WTC11 (cell line): ENCODE data around the gene TSPAN6. TPM values are rescaled to one million over a fixed set of nuclear protein-coding genes. Genes with fewer than 3 reads are reported as not detected.

Source experiments
- ATAC-seq: fragments of 200-7000 bp; cut with Tn5 transposase; 2 replicates; pipeline ENCODE4 v1.10.0; 2021; ENCODE audit warnings: mild to moderate bottlenecking, moderate library complexity
- CTCF ChIA-PET: fragments of 300-600 bp; sonication (Branson Sonifier 250); formaldehyde crosslinking; loops from one replicate; lab custom pipeline; 2021; ENCODE audit warnings: antibody characterized with exemption; lab: Charles Lee
- POLR2A ChIA-PET: fragments of 350-600 bp; sonication (Branson Sonifier 250); formaldehyde crosslinking; loops from one replicate; lab custom pipeline; 2021; ENCODE audit warnings: antibody characterized with exemption; lab: Charles Lee
- DNase-seq: peaks from one replicate; pipeline ENCODE4 v3.0.0; 2021; ENCODE audit warnings: low spot score
- H3K27ac Mint-ChIP-seq: 2 replicates; pipeline ENCODE4 v1.8.0; 2021; ENCODE audit warnings: mixed read lengths
- H3K27me3 Mint-ChIP-seq: 2 replicates; pipeline ENCODE4 v1.8.0; 2021; ENCODE audit warnings: low read depth, mild to moderate bottlenecking, moderate library complexity, mixed read lengths
- H3K36me3 Mint-ChIP-seq: 2 replicates; pipeline ENCODE4 v1.8.0; 2021; ENCODE audit warnings: mixed read lengths
- H3K4me1 Mint-ChIP-seq: 2 replicates; pipeline ENCODE4 v1.8.0; 2022; ENCODE audit warnings: mixed read lengths
- H3K4me3 Mint-ChIP-seq: 2 replicates; pipeline ENCODE4 v1.8.0; 2021; ENCODE audit warnings: mild to moderate bottlenecking, moderate library complexity, mixed read lengths
- H3K9me3 Mint-ChIP-seq: 2 replicates; pipeline ENCODE4 v1.8.0; 2021; ENCODE audit warnings: mixed read lengths
- ATF3 ChIP-seq: sonication (generic); formaldehyde crosslinking; conservative IDR thresholded peaks from 2 replicates; pipeline ENCODE4 v1.8.1; 2022; ENCODE audit warnings: mild to moderate bottlenecking, missing genetic modification reagents
- CREM ChIP-seq: sonication (generic); formaldehyde crosslinking; IDR thresholded peaks from 2 replicates; pipeline ENCODE4 v1.8.1; 2022; ENCODE audit warnings: mild to moderate bottlenecking, missing genetic modification reagents, moderate library complexity
- ELF4 ChIP-seq: sonication (generic); formaldehyde crosslinking; IDR thresholded peaks from 2 replicates; pipeline ENCODE4 v1.8.1; 2022; ENCODE audit warnings: low read depth, mild to moderate bottlenecking, moderate library complexity, missing genetic modification reagents
- MYBL2 ChIP-seq: sonication (generic); formaldehyde crosslinking; IDR thresholded peaks from 2 replicates; pipeline ENCODE4 v1.8.1; 2023; ENCODE audit warnings: mild to moderate bottlenecking, moderate library complexity, missing genetic modification reagents
- NR1H2 ChIP-seq: sonication (generic); formaldehyde crosslinking; IDR thresholded peaks from 2 replicates; pipeline ENCODE4 v1.9.0; 2021; ENCODE audit warnings: mild to moderate bottlenecking, moderate library complexity, missing genetic modification reagents
- NR2C2 ChIP-seq: sonication (generic); formaldehyde crosslinking; IDR thresholded peaks from 2 replicates; pipeline ENCODE4 v1.8.0; 2022; ENCODE audit warnings: mild to moderate bottlenecking, missing genetic modification reagents
- PREB ChIP-seq: sonication (generic); formaldehyde crosslinking; IDR thresholded peaks from 2 replicates; pipeline ENCODE4 v1.8.1; 2022; ENCODE audit warnings: mild to moderate bottlenecking, missing genetic modification reagents, moderate library complexity, borderline replicate concordance
- PRRX2 ChIP-seq: fragments of 250-450 bp; sonication (Bioruptor Pico); IDR thresholded peaks from 2 replicates; pipeline ENCODE4 v1.8.0; 2021; ENCODE audit warnings: mild to moderate bottlenecking
- RORB ChIP-seq: fragments of 250-450 bp; sonication (Bioruptor Pico); IDR thresholded peaks from 2 replicates; pipeline ENCODE4 v1.9.0; 2021; ENCODE audit warnings: mild to moderate bottlenecking
- SMAD4 ChIP-seq: sonication (generic); formaldehyde crosslinking; IDR thresholded peaks from 2 replicates; pipeline ENCODE4 v1.8.0; 2022; ENCODE audit warnings: mild to moderate bottlenecking, missing genetic modification reagents
- ZNF121 ChIP-seq: sonication (generic); formaldehyde crosslinking; IDR thresholded peaks from 2 replicates; pipeline ENCODE4 v1.8.0; 2023; ENCODE audit warnings: missing genetic modification reagents
- ZNF219 ChIP-seq: sonication (generic); formaldehyde crosslinking; IDR thresholded peaks from 2 replicates; pipeline ENCODE4 v1.8.0; 2023; ENCODE audit warnings: missing genetic modification reagents, mild to moderate bottlenecking, borderline replicate concordance
- total RNA-seq: library from RNA; stranded (reverse); gene quantifications from 3 replicates; pipeline ENCODE4 v1.2.3, GENCODE V29; 2021
- TF ChIP-seq, protein P1 (sequence below): sonication (generic); formaldehyde crosslinking; IDR thresholded peaks from 2 replicates; pipeline ENCODE4 v1.8.0; 2023; ENCODE audit warnings: missing genetic modification reagents
- TF ChIP-seq, protein P2 (sequence below): sonication (generic); formaldehyde crosslinking; IDR thresholded peaks from 2 replicates; pipeline ENCODE4 v1.8.0; 2023; ENCODE audit warnings: missing genetic modification reagents, mild to moderate bottlenecking, borderline replicate concordance
- TF ChIP-seq, protein P3 (sequence below): sonication (generic); formaldehyde crosslinking; IDR thresholded peaks from 2 replicates; pipeline ENCODE4 v1.8.1; 2022; ENCODE audit warnings: mild to moderate bottlenecking, moderate library complexity, missing genetic modification reagents
- TF ChIP-seq, protein P4 (sequence below): sonication (generic); formaldehyde crosslinking; IDR thresholded peaks from 2 replicates; pipeline ENCODE4 v1.8.0; 2022; ENCODE audit warnings: missing genetic modification reagents

Gene TSPAN6
- total RNA-seq, 1 experiment from 2014 or later: 47.0 TPM

DNA sequence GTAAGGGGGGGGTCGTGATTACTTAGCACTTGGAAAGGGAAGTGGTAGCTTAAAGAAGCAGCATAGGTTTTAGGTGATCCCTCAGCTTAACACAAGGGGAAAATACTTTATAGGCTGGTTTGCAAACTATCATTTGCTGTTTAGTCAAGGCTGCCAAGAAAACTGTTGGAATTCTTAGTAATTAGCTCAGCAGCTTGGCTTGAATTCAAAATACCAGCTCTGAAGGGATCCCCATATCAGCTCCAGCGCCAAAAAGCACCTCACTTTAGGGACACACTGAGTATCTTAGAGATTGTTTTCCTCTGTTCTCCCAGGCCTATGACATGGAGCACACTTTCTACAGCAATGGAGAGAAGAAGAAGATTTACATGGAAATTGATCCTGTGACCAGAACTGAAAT lies 43.0 kb downstream of the TSPAN6 start (continued):
- TF ChIP-seq ZNF121: no peak

- ATAC-seq (peak; percentile 30; the same call in 1 of the 2 replicates), DNase-seq (no peak)
- Mint-ChIP-seq H3K9me3 (no peaks in the 10 kb centered on the region), H3K27me3 (no peaks in the 10 kb centered on the region), H3K27ac (peak overlapping the region; percentile 44; the same call in 1 of the 2 replicates), H3K36me3 (no peaks in the 10 kb centered on the region), H3K4me1 (peaks cover 52% of the 10 kb centered on the region)
- CTCF ChIA-PET: interaction anchor here (1.3 to 1.4 kb wide), 3 partner anchors 16 to 145 kb away, joined by 3 to 6 read pairs (median 4); no protein-coding TSS in a partner anchor
- TF ChIP-seq NR1H2 (CRISPR knock-in tag) (no peak), PRRX2 (no peak), NR2C2 (CRISPR knock-in tag) (no peak), RORB (CRISPR knock-in tag) (no peak), ATF3 (CRISPR knock-in tag) (no peak), ZNF121 (no peak), ELF4 (no peak), ZNF219 (CRISPR knock-in tag) (no peak), SMAD4 (CRISPR knock-in tag) (no peak), PREB (CRISPR knock-in tag) (no peak)
- TF ChIP-seq, all 79 proteins: peak for 0
- no peak overlapping the region for H3K4me3 Mint-ChIP-seq
- POLR2A ChIA-PET: no interaction called here
These were observed 43.5 kb downstream of the TSPAN6 start for GRCh38 chrX:100593126-100593525.

DNA sequence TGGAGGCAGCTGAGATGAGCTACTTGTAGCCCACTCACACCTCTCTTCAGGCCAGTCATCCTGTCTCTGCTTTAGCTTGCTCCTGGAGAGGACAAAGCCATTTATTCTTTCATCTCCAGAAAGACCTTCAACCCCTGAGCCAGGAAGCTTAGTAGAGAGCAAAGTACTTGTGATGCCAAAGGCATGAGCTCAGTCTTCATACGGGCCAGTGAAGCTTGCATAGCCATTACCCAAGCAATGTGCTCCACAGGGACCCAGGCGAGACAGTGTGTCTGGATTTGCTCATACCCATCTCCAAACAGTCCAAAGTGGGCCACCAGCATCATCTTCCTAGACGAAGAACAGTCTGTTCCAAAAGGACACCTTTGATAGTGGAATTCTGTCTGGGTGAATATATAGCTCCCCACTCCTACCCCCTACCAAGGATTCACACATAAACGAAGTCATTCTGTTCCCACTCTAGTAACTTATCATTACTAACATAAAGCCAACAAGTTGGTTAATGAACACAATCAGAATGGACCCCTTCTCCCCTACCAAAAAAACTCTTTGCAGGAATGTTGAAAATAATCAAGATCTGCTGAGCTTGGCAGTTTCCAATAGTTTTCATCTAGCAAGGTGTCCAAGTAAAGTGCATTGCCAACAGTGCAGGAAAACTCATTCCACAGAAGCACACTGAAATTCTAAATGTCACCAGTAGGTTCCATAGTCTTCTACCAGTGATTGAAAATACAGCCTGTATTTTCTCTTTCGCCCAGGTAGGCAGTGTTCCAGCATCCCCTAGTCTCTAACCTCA lies 45.2 kb downstream of the TSPAN6 start:
- Mint-ChIP-seq H3K27me3 (no peaks in the 10 kb centered on the region), H3K27ac (no peak overlapping the region), H3K9me3 (no peaks in the 10 kb centered on the region), H3K4me1 (peaks cover 40% of the 10 kb centered on the region), H3K36me3 (no peaks in the 10 kb centered on the region), H3K4me3 (no peak overlapping the region)
- POLR2A ChIA-PET: no interaction called here
- DNase-seq: no peak
- no peak for ATAC-seq
- TF ChIP-seq, protein P1, sequence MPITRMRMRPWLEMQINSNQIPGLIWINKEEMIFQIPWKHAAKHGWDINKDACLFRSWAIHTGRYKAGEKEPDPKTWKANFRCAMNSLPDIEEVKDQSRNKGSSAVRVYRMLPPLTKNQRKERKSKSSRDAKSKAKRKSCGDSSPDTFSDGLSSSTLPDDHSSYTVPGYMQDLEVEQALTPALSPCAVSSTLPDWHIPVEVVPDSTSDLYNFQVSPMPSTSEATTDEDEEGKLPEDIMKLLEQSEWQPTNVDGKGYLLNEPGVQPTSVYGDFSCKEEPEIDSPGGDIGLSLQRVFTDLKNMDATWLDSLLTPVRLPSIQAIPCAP (CRISPR knock-in tag): no peak
- no peak for TF ChIP-seq CREM (CRISPR knock-in tag)
- CTCF ChIA-PET: interaction anchor here (1.1 kb wide), 1 partner anchor 144 kb away, joined by 3 read pairs; no protein-coding TSS in a partner anchor

DNA sequence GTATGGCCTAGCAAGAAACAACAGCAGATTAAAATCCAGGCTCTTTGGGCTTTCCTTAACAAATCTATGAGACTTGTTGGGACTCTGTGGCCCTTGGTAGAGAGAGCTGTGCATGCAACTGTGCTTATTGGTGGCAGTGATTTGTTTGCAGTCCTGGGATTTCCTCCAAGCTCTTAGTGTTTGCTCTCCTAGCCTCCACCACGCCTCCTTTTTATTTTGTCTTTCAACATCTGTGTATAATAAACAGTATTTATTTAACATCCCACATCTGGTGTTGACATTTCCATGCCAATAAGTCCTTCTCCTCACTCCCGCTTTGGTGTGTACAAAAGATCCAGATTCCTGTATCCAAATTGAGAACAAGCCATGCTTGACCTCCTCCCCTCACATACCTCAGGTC lies 48.7 kb downstream of the TSPAN6 start:
- no peaks in the 10 kb centered on the region for H3K27me3 Mint-ChIP-seq
- H3K27ac Mint-ChIP-seq: no peak overlapping the region
- no peaks in the 10 kb centered on the region for H3K9me3 Mint-ChIP-seq
- H3K4me1 Mint-ChIP-seq: peaks cover 10% of the 10 kb centered on the region
- POLR2A ChIA-PET: no interaction called here
- DNase-seq: no peak
- CTCF ChIA-PET: no interaction called here
- no peak overlapping the region for H3K4me3 Mint-ChIP-seq
- no peaks in the 10 kb centered on the region for H3K36me3 Mint-ChIP-seq
- ATAC-seq: no peak
- TF ChIP-seq, protein P2, sequence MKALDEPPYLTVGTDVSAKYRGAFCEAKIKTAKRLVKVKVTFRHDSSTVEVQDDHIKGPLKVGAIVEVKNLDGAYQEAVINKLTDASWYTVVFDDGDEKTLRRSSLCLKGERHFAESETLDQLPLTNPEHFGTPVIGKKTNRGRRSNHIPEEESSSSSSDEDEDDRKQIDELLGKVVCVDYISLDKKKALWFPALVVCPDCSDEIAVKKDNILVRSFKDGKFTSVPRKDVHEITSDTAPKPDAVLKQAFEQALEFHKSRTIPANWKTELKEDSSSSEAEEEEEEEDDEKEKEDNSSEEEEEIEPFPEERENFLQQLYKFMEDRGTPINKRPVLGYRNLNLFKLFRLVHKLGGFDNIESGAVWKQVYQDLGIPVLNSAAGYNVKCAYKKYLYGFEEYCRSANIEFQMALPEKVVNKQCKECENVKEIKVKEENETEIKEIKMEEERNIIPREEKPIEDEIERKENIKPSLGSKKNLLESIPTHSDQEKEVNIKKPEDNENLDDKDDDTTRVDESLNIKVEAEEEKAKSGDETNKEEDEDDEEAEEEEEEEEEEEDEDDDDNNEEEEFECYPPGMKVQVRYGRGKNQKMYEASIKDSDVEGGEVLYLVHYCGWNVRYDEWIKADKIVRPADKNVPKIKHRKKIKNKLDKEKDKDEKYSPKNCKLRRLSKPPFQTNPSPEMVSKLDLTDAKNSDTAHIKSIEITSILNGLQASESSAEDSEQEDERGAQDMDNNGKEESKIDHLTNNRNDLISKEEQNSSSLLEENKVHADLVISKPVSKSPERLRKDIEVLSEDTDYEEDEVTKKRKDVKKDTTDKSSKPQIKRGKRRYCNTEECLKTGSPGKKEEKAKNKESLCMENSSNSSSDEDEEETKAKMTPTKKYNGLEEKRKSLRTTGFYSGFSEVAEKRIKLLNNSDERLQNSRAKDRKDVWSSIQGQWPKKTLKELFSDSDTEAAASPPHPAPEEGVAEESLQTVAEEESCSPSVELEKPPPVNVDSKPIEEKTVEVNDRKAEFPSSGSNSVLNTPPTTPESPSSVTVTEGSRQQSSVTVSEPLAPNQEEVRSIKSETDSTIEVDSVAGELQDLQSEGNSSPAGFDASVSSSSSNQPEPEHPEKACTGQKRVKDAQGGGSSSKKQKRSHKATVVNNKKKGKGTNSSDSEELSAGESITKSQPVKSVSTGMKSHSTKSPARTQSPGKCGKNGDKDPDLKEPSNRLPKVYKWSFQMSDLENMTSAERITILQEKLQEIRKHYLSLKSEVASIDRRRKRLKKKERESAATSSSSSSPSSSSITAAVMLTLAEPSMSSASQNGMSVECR: no peak
- TF ChIP-seq, protein P3, sequence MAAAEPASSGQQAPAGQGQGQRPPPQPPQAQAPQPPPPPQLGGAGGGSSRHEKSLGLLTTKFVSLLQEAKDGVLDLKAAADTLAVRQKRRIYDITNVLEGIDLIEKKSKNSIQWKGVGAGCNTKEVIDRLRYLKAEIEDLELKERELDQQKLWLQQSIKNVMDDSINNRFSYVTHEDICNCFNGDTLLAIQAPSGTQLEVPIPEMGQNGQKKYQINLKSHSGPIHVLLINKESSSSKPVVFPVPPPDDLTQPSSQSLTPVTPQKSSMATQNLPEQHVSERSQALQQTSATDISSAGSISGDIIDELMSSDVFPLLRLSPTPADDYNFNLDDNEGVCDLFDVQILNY (CRISPR knock-in tag): no peak
- TF ChIP-seq MYBL2 (CRISPR knock-in tag): no peak
- TF ChIP-seq, protein P4, sequence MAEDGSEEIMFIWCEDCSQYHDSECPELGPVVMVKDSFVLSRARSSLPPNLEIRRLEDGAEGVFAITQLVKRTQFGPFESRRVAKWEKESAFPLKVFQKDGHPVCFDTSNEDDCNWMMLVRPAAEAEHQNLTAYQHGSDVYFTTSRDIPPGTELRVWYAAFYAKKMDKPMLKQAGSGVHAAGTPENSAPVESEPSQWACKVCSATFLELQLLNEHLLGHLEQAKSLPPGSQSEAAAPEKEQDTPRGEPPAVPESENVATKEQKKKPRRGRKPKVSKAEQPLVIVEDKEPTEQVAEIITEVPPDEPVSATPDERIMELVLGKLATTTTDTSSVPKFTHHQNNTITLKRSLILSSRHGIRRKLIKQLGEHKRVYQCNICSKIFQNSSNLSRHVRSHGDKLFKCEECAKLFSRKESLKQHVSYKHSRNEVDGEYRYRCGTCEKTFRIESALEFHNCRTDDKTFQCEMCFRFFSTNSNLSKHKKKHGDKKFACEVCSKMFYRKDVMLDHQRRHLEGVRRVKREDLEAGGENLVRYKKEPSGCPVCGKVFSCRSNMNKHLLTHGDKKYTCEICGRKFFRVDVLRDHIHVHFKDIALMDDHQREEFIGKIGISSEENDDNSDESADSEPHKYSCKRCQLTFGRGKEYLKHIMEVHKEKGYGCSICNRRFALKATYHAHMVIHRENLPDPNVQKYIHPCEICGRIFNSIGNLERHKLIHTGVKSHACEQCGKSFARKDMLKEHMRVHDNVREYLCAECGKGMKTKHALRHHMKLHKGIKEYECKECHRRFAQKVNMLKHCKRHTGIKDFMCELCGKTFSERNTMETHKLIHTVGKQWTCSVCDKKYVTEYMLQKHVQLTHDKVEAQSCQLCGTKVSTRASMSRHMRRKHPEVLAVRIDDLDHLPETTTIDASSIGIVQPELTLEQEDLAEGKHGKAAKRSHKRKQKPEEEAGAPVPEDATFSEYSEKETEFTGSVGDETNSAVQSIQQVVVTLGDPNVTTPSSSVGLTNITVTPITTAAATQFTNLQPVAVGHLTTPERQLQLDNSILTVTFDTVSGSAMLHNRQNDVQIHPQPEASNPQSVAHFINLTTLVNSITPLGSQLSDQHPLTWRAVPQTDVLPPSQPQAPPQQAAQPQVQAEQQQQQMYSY: no peak
